H1 (cell line): ENCODE measurements around the gene ACTL7A. TPM values are rescaled to one million over a fixed set of nuclear protein-coding genes. Genes with fewer than 3 reads are reported as not detected.

ENCODE experiments used
- CTCF ChIA-PET: fragments of 300-600 bp; sonication (Branson Sonifier 250); formaldehyde crosslinking; loops from one replicate; lab custom pipeline; 2021; ENCODE audit not compliant: partially characterized antibody; lab: Charles Lee
- POLR2A ChIA-PET: fragments of 300-600 bp; sonication (Branson Sonifier 250); formaldehyde crosslinking; loops from one replicate; lab custom pipeline; 2021; ENCODE audit warnings: inconsistent platforms; ENCODE audit not compliant: partially characterized antibody; lab: Charles Lee
- DNase-seq, 2 experiments: peaks; one replicate each; pipeline versions ENCODE4 v3.0.0 to v3.0.0-alpha.2; 2010 to 2022; ENCODE audit warnings: low spot score in 2 of 2, low read depth in 1 of 2, mixed read lengths in 1 of 2
- FAIRE-seq: peaks from 2 replicates; lab custom pipeline; 2011; peaks lifted over from hg19 to GRCh38; lab: Jason Lieb, UNC
- H2AFZ ChIP-seq: 2 replicates; pipeline ENCODE4 v1.8.1; 2012; ENCODE audit warnings: low read length, inconsistent platforms
- H2AK5ac ChIP-seq: 2 replicates; pipeline ENCODE4 v1.6.1; 2013; ENCODE audit warnings: low read depth, low read length
- H2BK120ac ChIP-seq: replicated peaks from 2 replicates; pipeline ENCODE3; 2013; ENCODE audit warnings: low read depth, low read length, inconsistent platforms
- H2BK12ac ChIP-seq: 2 replicates; pipeline ENCODE4 v1.6.1; 2013; ENCODE audit warnings: low read depth, low read length
- H2BK15ac ChIP-seq: 2 replicates; pipeline ENCODE4 v1.6.1; 2013; ENCODE audit warnings: low read length
- H2BK20ac ChIP-seq: 2 replicates; pipeline ENCODE4 v1.6.1; 2013; ENCODE audit warnings: low read length
- H2BK5ac ChIP-seq: 2 replicates; pipeline ENCODE4 v1.6.1; 2013; ENCODE audit warnings: low read depth, low read length
- H3K14ac ChIP-seq: 2 replicates; pipeline ENCODE4 v1.6.1; 2013; ENCODE audit warnings: inconsistent platforms; ENCODE audit not compliant: insufficient read length
- H3K18ac ChIP-seq: 2 replicates; pipeline ENCODE4 v1.6.1; 2013; ENCODE audit warnings: low read length; ENCODE audit errors: extremely low read depth
- H3K23ac ChIP-seq: 2 replicates; pipeline ENCODE4 v1.6.1; 2013; ENCODE audit warnings: inconsistent platforms; ENCODE audit not compliant: insufficient read length
- H3K23me2 ChIP-seq: 2 replicates; pipeline ENCODE4 v1.6.1; 2013; ENCODE audit warnings: low read depth, low read length
- H3K27ac ChIP-seq: 2 replicates; pipeline ENCODE4 v1.6.1; 2011; ENCODE audit warnings: low read depth, low read length, inconsistent platforms
- H3K27me3 ChIP-seq, 4 experiments: replicated peaks in 1 of 4; 1 replicate in 1 of 4; 2 replicates in 3 of 4; pipeline versions ENCODE4 v1.6.1 to v1.8.1; 2011 to 2013; ENCODE audit warnings: low read length in 3 of 4, mild to moderate bottlenecking in 3 of 4, inconsistent platforms in 2 of 4, mixed read lengths in 2 of 4, moderate library complexity in 1 of 4; ENCODE audit not compliant: control insufficient read depth in 3 of 4, insufficient read depth in 3 of 4; ENCODE audit errors: extremely low read depth in 1 of 4
- H3K36me3 ChIP-seq, 4 experiments: 2 replicates each; pipeline versions ENCODE4 v1.6.1 to v1.8.1; 2011 to 2013; ENCODE audit warnings: mild to moderate bottlenecking in 4 of 4, low read length in 3 of 4, moderate library complexity in 2 of 4, control low read depth in 1 of 4, inconsistent platforms in 1 of 4; ENCODE audit not compliant: insufficient read depth in 4 of 4, control insufficient read depth in 2 of 4
- H3K4ac ChIP-seq: replicated peaks from 2 replicates; pipeline ENCODE3; 2013; ENCODE audit warnings: low read length, low read depth, mixed read lengths, inconsistent platforms; ENCODE audit not compliant: insufficient read length
- H3K4me1 ChIP-seq, 4 experiments: replicated peaks in 1 of 4; 1 replicate in 1 of 4; 2 replicates in 3 of 4; pipeline versions ENCODE4 v1.6.1 to v1.8.1; 2011 to 2013; ENCODE audit warnings: low read length in 3 of 4, inconsistent platforms in 2 of 4, mixed read lengths in 1 of 4; ENCODE audit not compliant: insufficient read depth in 4 of 4, control insufficient read depth in 3 of 4
- H3K4me2 ChIP-seq, 2 experiments: 2 replicates each; pipeline versions ENCODE4 v1.6.1 to v1.8.1; 2011 to 2013; ENCODE audit warnings: low read depth in 2 of 2, low read length in 2 of 2, control low read depth in 1 of 2, inconsistent platforms in 1 of 2, mild to moderate bottlenecking in 1 of 2; ENCODE audit not compliant: insufficient read depth in 1 of 2
- H3K4me3 ChIP-seq, 4 experiments: fragments of 200-600, 300-600 bp in 1 of 4; sonication (generic), shearing (Covaris generic), sonication (Bioruptor Twin) in 1 of 4; 2 replicates each; pipeline versions ENCODE4 v1.5.1 to v1.8.1; 2011 to 2016; ENCODE audit warnings: low read length in 4 of 4, low read depth in 3 of 4, control low read depth in 2 of 4, inconsistent platforms in 2 of 4, mild to moderate bottlenecking in 2 of 4, mixed read lengths in 1 of 4, moderate library complexity in 1 of 4; ENCODE audit not compliant: insufficient read depth in 2 of 4; ENCODE audit errors: extremely low read depth in 1 of 4
- H3K56ac ChIP-seq: replicated peaks from 2 replicates; pipeline ENCODE3; 2013; ENCODE audit warnings: low read depth, mild to moderate bottlenecking, mixed read lengths, low read length, inconsistent platforms; ENCODE audit not compliant: insufficient read length
- H3K79me1 ChIP-seq: 2 replicates; pipeline ENCODE4 v1.6.1; 2013; ENCODE audit warnings: low read depth, low read length, control low read depth
- H3K79me2 ChIP-seq, 2 experiments: 2 replicates each; pipeline versions ENCODE4 v1.6.1 to v1.8.1; 2012 to 2013; ENCODE audit warnings: low read length in 2 of 2, mild to moderate bottlenecking in 2 of 2, inconsistent platforms in 1 of 2; ENCODE audit not compliant: insufficient read depth in 2 of 2, control insufficient read depth in 1 of 2
- H3K9ac ChIP-seq, 4 experiments: replicated peaks in 1 of 4; 1 replicate in 1 of 4; 2 replicates in 3 of 4; pipeline versions ENCODE4 v1.6.1 to v1.8.1; 2011 to 2013; ENCODE audit warnings: low read depth in 3 of 4, low read length in 3 of 4, control low read depth in 2 of 4, mild to moderate bottlenecking in 2 of 4, moderate library complexity in 2 of 4, inconsistent platforms in 1 of 4; ENCODE audit errors: extremely low read depth in 1 of 4
- H3K9me3 ChIP-seq, 2 experiments: 2 replicates each; pipeline versions ENCODE4 v1.6.1 to v1.8.1; 2012 to 2013; ENCODE audit warnings: mild to moderate bottlenecking in 2 of 2, moderate library complexity in 2 of 2, control low read depth in 1 of 2, inconsistent platforms in 1 of 2, low read depth in 1 of 2, low read length in 1 of 2, mixed read lengths in 1 of 2; ENCODE audit not compliant: insufficient read depth in 2 of 2
- H4K20me1 ChIP-seq, 2 experiments: replicated peaks in 1 of 2; 2 replicates each; pipeline versions ENCODE3 to v1.8.1; 2011 to 2013; ENCODE audit warnings: inconsistent platforms in 2 of 2, low read length in 2 of 2, mild to moderate bottlenecking in 1 of 2; ENCODE audit not compliant: insufficient read depth in 2 of 2, control insufficient read depth in 1 of 2
- H4K5ac ChIP-seq: 2 replicates; pipeline ENCODE4 v1.6.1; 2013; ENCODE audit warnings: low read length, low read depth, mixed read lengths, inconsistent platforms; ENCODE audit not compliant: insufficient read length
- H4K8ac ChIP-seq: 2 replicates; pipeline ENCODE4 v1.8.0; 2013; ENCODE audit warnings: mild to moderate bottlenecking, moderate library complexity, low read length, inconsistent platforms; ENCODE audit not compliant: insufficient read depth; ENCODE audit errors: extremely low read depth
- H4K91ac ChIP-seq: replicated peaks from 2 replicates; pipeline ENCODE3; 2013; ENCODE audit warnings: low read length, mixed read lengths, inconsistent platforms; ENCODE audit not compliant: insufficient read length
- ATF3 ChIP-seq: IDR thresholded peaks from 2 replicates; pipeline ENCODE4 v1.6.1; 2011; ENCODE audit warnings: low read depth, mild to moderate bottlenecking, low read length; ENCODE audit not compliant: insufficient read depth
- BCL11A ChIP-seq, 2 experiments: IDR thresholded peaks; one replicate each; pipeline ENCODE4 v1.6.1; 2011; ENCODE audit warnings: low read depth in 2 of 2, low read length in 2 of 2, mild to moderate bottlenecking in 2 of 2
- CEBPB ChIP-seq: IDR thresholded peaks from 2 replicates; pipeline ENCODE4 v1.6.1; 2012; ENCODE audit warnings: low read depth, low read length
- CHD1 ChIP-seq: IDR thresholded peaks from 2 replicates; pipeline ENCODE4 v1.6.1; 2012; ENCODE audit warnings: low read depth, low read length, improper control_type of control experiment
- CHD2 ChIP-seq: IDR thresholded peaks from 2 replicates; pipeline ENCODE4 v1.6.1; 2012; ENCODE audit warnings: low read length, improper control_type of control experiment
- CREB1 ChIP-seq: IDR thresholded peaks from 2 replicates; pipeline ENCODE4 v1.6.1; 2012; ENCODE audit warnings: inconsistent platforms
- KDM1A ChIP-seq: fragments of 200-600, 300-600 bp; sonication (generic); IDR thresholded peaks from 2 replicates; pipeline ENCODE4 v1.7.1; 2016; ENCODE audit warnings: mild to moderate bottlenecking, low read length, borderline replicate concordance
- MAFK ChIP-seq: IDR thresholded peaks from 2 replicates; pipeline ENCODE4 v1.6.1; 2012; ENCODE audit warnings: low read depth, mild to moderate bottlenecking, improper control_type of control experiment, low read length
- PHF8 ChIP-seq: fragments of 200-600 bp; sonication (generic); conservative IDR thresholded peaks from 2 replicates; pipeline ENCODE4 v1.7.1; 2012; ENCODE audit warnings: low read depth, mild to moderate bottlenecking, inconsistent platforms, low read length, moderate library complexity
- POLR2A ChIP-seq, 2 experiments: IDR thresholded peaks; 1 replicate in 1 of 2; 2 replicates in 1 of 2; pipeline ENCODE4 v1.6.1; 2011; ENCODE audit warnings: low read depth in 2 of 2, low read length in 2 of 2, mild to moderate bottlenecking in 2 of 2; ENCODE audit errors: control extremely low read depth in 1 of 2
- RFX5 ChIP-seq: IDR thresholded peaks from 2 replicates; pipeline ENCODE4 v1.6.1; 2011; ENCODE audit warnings: low read depth, low read length, improper control_type of control experiment, borderline replicate concordance
- RNF2 ChIP-seq: fragments of 200-900, 300-1000 bp; sonication (generic); IDR thresholded peaks from 2 replicates; pipeline ENCODE4 v1.7.1; 2016; ENCODE audit warnings: borderline replicate concordance, low read depth, mild to moderate bottlenecking, antibody characterized with exemption, low read length; ENCODE audit not compliant: poor library complexity, severe bottlenecking; ENCODE audit errors: missing control alignments
- SP2 ChIP-seq: IDR thresholded peaks from 2 replicates; pipeline ENCODE4 v1.6.1; 2012; ENCODE audit warnings: mild to moderate bottlenecking, low read length, inconsistent platforms
- TAF7 ChIP-seq: optimal IDR thresholded peaks from 2 replicates; pipeline ENCODE3; 2011; ENCODE audit warnings: low read depth, mild to moderate bottlenecking, inconsistent platforms, low read length, moderate library complexity, borderline replicate concordance
- ZNF274 ChIP-seq: IDR thresholded peaks from 2 replicates; pipeline ENCODE4 v1.7.0; 2012; ENCODE audit warnings: low read length, borderline replicate concordance; ENCODE audit errors: extremely low read depth
- WGBS, 2 experiments: shearing (Covaris generic) in 1 of 2; methylation state at CpG; one replicate each; pipeline versions ENCODE4 v1.1.6 to v1.1.7; 2013 to 2015; ENCODE audit warnings: low lambda C conversion rate in 2 of 2, mixed read lengths in 2 of 2, inconsistent platforms in 1 of 2, low coverage in 1 of 2, missing lambda C conversion rate in 1 of 2; ENCODE audit not compliant: insufficient replicate concordance in 2 of 2, insufficient coverage in 1 of 2, insufficient read length in 1 of 2; ENCODE audit errors: extremely low coverage in 1 of 2, missing lambda C conversion rate in 1 of 2; 5-methylcytosine and 5-hydroxymethylcytosine counted together
- polyA plus RNA-seq, 7 experiments: library from polyadenylated mRNA; depleted of rRNA in 3 of 7; stranded (reverse) in 5 of 7; unstranded in 2 of 7; fragments of >200 nt in 5 of 7; fragments of 200-250 nt in 2 of 7; gene quantifications; 1 replicate in 5 of 7; 2 replicates in 1 of 7; 4 replicates in 1 of 7; pipeline versions ENCODE4 v1.2.1 to v1.2.3, GENCODE V29; 2011 to 2013; ENCODE audit warnings: missing spikeins in 2 of 7, mixed read lengths in 2 of 7
- total RNA-seq: library from RNA; stranded (reverse); fragmentation: NEBNext Ultra II Directional; extraction: Animal tissue kit (Norgen Biotek cat#: 25700); gene quantifications from 2 replicates; pipeline ENCODE4 v1.2.1, GENCODE V29; 2021

The ACTL7A gene
- total and polyA plus RNA-seq, 2 of the 8 experiments (the other 6 are each of a cell fraction or from before 2014, with no cell fraction given) = not detected

GRCh38 chr9:108836781-108837180, 25.3 kb upstream of the ACTL7A start:
- H2BK15ac ChIP-seq = no peak overlapping the region
- no peaks in the 10 kb centered on the region for H4K20me1 ChIP-seq
- H3K23ac ChIP-seq = no peak overlapping the region
- H4K5ac ChIP-seq = no peak overlapping the region
- no peaks in the 10 kb centered on the region for H3K23me2 ChIP-seq
- peaks cover 0 to 2% (median 0%) of the 10 kb centered on the region in 4 experiments; a peak in 1 of 7 replicates for H3K4me1 ChIP-seq
- H2AFZ ChIP-seq = no peak overlapping the region
- ChIA-PET POLR2A (no interaction called here), CTCF (interaction anchor here (0.7 to 1.7 kb wide), 6 partner anchors 14 to 59 kb away, joined by 3 to 6 read pairs (median 4); no protein-coding TSS in a partner anchor)
- H3K4ac ChIP-seq = no peak overlapping the region
- H3K9ac ChIP-seq = no peak overlapping the region
- H3K79me1 ChIP-seq = no peaks in the 10 kb centered on the region
- DNase-seq = no peak
- H3K14ac ChIP-seq = no peak overlapping the region
- no peak overlapping the region for H3K18ac ChIP-seq
- no peak overlapping the region for H2BK5ac ChIP-seq
- WGBS, 2 experiments = 76% methylated on average over 5 of the region's 5 CpGs; no CpG with 5 or more reads in 1 of the 2 experiments
- H2AK5ac ChIP-seq = no peak overlapping the region
- H4K91ac ChIP-seq = no peak overlapping the region
- H3K4me2 ChIP-seq = no peak overlapping the region
- no peak overlapping the region for H2BK12ac ChIP-seq
- FAIRE-seq = no peak
- H2BK20ac ChIP-seq = no peak overlapping the region
- no peak overlapping the region for H2BK120ac ChIP-seq
- H3K9me3 ChIP-seq = peaks cover 0 to 4% of the 10 kb centered on the region in 2 experiments; a peak in 1 of 4 replicates
- H3K27ac ChIP-seq = no peak overlapping the region
- no peaks in the 10 kb centered on the region for H3K27me3 ChIP-seq
- H4K8ac ChIP-seq = no peak overlapping the region
- no peak overlapping the region for H3K56ac ChIP-seq
- no peaks in the 10 kb centered on the region for H3K36me3 ChIP-seq
- H3K79me2 ChIP-seq = no peaks in the 10 kb centered on the region
- H3K4me3 ChIP-seq = no peak overlapping the region
- TF ChIP-seq CHD1 = no peak
- no peak for TF ChIP-seq CREB1
- no peak for TF ChIP-seq RNF2
- TF ChIP-seq TAF7 = no peak
- no peak for TF ChIP-seq RFX5
- TF ChIP-seq KDM1A = no peak
- TF ChIP-seq ATF3 = no peak
- no peak for TF ChIP-seq CEBPB
- TF ChIP-seq SP2 = no peak
- no peak for TF ChIP-seq MAFK
- no peak for TF ChIP-seq POLR2A (IDR thresholded peaks at IDR 0.05; ENCODE audit: control extremely low read depth in 1 of 2, low read depth in 2 of 2, low read length in 2 of 2)
- TF ChIP-seq CHD2 = no peak
- TF ChIP-seq ZNF274 = no peak
- no peak for TF ChIP-seq BCL11A (IDR thresholded peaks at IDR 0.05; ENCODE audit: low read depth in 2 of 2, low read length in 2 of 2)
- TF ChIP-seq PHF8 = no peak
